ENCODE results near the gene FXYD1.
"Not testable (repeated sequence)": the region's sequence is repeated elsewhere in the genome, so short reads cannot be mapped to it uniquely, and the experiment has no call there.

The FXYD1 gene

GRCh38 chr19:35094656-35095055 is 44.0 kb upstream of the FXYD1 start:
- no peak for DNase-seq (ENCODE audit: low read depth)
- no peak for TF ChIP-seq CTCF (IDR thresholded peaks at IDR 0.05; ENCODE audit: insufficient read depth, low read depth, low read length, missing control alignments)
- no peak overlapping the region for H3K4me3 ChIP-seq (ENCODE audit: low read length)

- DNase-seq (ENCODE audit: low read depth) = peak; percentile 87
- H3K4me3 ChIP-seq (ENCODE audit: low read length) = no peak overlapping the region
- peak; percentile 30 for TF ChIP-seq CTCF (IDR thresholded peaks at IDR 0.05; ENCODE audit: insufficient read depth, low read depth, low read length, missing control alignments)
Observed at GRCh38 chr19:35095667-35096368, 42.8 kb upstream of the FXYD1 start.

- no peak for TF ChIP-seq CTCF (IDR thresholded peaks at IDR 0.05; ENCODE audit: insufficient read depth, low read depth, low read length, missing control alignments)
- H3K4me3 ChIP-seq (ENCODE audit: low read length) = no peak overlapping the region
Observed at GRCh38 chr19:35098413-35099049, 40.1 kb upstream of the FXYD1 start.

DNA sequence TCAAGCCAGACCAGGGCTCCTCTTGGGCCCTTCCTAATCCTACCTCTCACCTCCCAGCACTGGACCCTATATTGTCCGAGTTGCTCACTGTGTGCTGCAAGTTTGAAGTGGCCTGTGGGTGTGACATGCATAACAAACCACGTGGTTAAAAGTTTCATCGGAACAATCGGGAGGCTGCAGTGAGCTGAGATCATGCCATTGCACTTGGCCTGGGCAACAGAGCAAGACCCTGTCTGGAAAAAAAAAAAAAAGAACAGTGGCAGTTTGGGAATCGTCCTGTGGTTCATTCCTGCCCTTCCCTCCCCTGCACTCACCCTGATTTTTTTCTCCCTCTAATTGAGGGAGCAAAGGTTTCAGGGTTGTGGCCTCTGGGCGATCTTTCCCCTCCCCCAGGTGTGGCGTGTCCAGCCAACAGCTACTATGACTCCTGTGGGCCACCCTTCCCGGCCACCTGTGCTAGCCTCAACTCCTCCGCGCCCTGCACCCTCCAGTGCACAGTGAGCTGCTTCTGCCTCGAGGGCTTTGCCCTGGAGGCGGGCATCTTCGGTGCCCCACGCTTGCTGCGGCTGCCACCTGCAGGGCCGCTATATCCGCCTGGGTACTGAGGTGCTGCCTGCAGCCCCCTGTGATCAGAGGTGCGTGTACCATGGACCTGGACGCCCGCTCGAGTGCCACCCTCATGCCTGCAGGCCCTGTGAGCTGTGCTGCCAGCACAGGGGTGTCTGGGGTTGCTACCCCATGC is 39.3 kb upstream of the FXYD1 start:
- no peak overlapping the region for H3K4me3 ChIP-seq (ENCODE audit: low read length)
- no peak for DNase-seq (ENCODE audit: low read depth)
- TF ChIP-seq CTCF (IDR thresholded peaks at IDR 0.05; ENCODE audit: insufficient read depth, low read depth, low read length, missing control alignments) = no peak

More at GRCh38 chr19:35098413-35099049, 40.1 kb upstream of the FXYD1 start:
- peak; percentile 77 for DNase-seq (ENCODE audit: low read depth)

DNA sequence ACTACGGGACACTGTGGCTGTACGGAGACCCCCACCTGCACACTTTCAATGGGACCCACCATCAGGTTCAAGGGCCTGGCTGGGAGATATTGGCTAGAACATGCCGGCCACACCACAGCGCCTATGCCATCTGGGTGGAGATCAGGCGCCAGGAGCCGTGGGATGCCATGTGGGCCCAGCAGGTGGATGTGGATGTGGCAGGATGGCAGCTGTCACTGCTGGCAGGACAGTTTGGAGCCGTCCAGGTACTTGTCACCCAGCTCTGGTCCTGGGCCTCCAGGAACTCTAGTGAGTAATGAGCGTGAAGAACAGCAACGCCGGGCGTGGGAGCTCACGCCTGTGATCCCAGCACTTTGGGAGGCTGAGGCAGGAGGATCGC is 38.7 kb upstream of the FXYD1 start:
- no peak overlapping the region for H3K4me3 ChIP-seq (ENCODE audit: low read length)
- DNase-seq (ENCODE audit: low read depth) = no peak
- no peak for TF ChIP-seq CTCF (IDR thresholded peaks at IDR 0.05; ENCODE audit: insufficient read depth, low read depth, low read length, missing control alignments)

DNA sequence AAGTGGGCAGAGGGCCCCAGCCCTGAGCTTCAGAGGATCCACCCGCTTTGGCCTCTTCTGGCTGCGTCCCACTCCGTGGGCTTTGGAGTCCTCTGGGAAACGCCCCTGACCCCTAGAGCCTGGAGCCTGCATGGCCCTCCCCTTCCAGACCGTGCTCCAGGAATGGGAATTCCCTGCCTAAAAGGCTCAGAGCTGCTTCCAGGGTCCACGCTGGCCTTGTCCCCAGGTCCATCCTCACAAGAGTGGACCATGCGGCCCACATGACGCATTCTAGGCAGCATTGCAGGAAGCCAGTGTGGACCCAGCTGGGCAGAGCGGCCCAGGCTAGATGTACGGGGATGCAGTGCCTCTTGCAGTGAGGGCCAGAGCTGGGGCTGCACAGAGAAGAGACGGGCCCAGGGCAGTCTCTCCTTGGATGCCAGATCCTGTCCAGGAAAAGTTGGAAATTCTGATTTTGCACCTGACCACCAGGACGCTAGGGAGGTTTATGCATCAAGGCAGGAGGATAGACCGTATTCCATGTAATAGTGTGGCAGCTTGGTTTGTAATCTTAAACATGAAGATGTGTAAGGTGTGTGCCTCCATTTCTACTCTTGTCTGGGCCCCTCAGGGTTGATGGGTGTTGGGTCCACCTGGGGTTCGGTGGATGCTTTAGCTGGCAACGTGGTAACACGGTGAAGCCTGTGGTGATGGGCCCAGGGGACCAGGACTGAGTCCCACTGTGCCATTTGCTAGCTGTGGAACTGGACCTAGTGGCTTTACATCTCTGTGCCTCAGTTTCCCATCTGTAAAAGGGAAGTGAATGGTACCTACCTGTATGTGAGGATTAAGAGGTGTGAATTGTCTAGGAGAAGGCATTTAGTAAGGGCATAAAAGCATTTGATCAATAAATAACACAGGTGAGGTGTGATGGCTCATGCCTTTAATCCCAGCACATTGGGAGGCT is 37.8 kb upstream of the FXYD1 start:
- DNase-seq (ENCODE audit: low read depth) = no peak
- H3K4me3 ChIP-seq (ENCODE audit: low read length) = no peak overlapping the region
- TF ChIP-seq CTCF (IDR thresholded peaks at IDR 0.05; ENCODE audit: insufficient read depth, low read depth, low read length, missing control alignments) = no peak

- not testable (repeated sequence) for H3K4me3 ChIP-seq (ENCODE audit: low read length); DNase-seq (ENCODE audit: low read depth)
Observed at GRCh38 chr19:35101949-35102348, 36.7 kb upstream of the FXYD1 start.

GRCh38 chr19:35103614-35104013 is 35.0 kb upstream of the FXYD1 start:
- not testable (repeated sequence) for H3K4me3 ChIP-seq (ENCODE audit: low read length); DNase-seq (ENCODE audit: low read depth)
